ENCODE results near the gene CCND1.

The CCND1 gene

DNA sequence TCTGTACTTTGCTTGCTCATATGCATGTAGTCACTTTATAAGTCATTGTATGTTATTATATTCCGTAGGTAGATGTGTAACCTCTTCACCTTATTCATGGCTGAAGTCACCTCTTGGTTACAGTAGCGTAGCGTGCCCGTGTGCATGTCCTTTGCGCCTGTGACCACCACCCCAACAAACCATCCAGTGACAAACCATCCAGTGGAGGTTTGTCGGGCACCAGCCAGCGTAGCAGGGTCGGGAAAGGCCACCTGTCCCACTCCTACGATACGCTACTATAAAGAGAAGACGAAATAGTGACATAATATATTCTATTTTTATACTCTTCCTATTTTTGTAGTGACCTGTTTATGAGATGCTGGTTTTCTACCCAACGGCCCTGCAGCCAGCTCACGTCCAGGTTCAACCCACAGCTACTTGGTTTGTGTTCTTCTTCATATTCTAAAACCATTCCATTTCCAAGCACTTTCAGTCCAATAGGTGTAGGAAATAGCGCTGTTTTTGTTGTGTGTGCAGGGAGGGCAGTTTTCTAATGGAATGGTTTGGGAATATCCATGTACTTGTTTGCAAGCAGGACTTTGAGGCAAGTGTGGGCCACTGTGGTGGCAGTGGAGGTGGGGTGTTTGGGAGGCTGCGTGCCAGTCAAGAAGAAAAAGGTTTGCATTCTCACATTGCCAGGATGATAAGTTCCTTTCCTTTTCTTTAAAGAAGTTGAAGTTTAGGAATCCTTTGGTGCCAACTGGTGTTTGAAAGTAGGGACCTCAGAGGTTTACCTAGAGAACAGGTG is 11.1 kb downstream of the CCND1 start:
- no peak for DNase-seq (ENCODE audit: extremely low read depth in 1 of 2, low read depth in 1 of 2)

DNA sequence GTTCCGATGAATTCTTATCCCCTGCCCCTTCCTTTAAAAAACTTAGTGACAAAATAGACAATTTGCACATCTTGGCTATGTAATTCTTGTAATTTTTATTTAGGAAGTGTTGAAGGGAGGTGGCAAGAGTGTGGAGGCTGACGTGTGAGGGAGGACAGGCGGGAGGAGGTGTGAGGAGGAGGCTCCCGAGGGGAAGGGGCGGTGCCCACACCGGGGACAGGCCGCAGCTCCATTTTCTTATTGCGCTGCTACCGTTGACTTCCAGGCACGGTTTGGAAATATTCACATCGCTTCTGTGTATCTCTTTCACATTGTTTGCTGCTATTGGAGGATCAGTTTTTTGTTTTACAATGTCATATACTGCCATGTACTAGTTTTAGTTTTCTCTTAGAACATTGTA is 12.0 kb downstream of the CCND1 start:
- no peak for DNase-seq (ENCODE audit: extremely low read depth in 1 of 2, low read depth in 1 of 2)

DNA sequence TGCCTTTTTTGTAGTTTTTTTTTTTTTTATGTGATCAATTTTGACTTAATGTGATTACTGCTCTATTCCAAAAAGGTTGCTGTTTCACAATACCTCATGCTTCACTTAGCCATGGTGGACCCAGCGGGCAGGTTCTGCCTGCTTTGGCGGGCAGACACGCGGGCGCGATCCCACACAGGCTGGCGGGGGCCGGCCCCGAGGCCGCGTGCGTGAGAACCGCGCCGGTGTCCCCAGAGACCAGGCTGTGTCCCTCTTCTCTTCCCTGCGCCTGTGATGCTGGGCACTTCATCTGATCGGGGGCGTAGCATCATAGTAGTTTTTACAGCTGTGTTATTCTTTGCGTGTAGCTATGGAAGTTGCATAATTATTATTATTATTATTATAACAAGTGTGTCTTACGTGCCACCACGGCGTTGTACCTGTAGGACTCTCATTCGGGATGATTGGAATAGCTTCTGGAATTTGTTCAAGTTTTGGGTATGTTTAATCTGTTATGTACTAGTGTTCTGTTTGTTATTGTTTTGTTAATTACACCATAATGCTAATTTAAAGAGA is 12.5 kb downstream of the CCND1 start:
- no peak for DNase-seq (ENCODE audit: extremely low read depth in 1 of 2, low read depth in 1 of 2)

DNA sequence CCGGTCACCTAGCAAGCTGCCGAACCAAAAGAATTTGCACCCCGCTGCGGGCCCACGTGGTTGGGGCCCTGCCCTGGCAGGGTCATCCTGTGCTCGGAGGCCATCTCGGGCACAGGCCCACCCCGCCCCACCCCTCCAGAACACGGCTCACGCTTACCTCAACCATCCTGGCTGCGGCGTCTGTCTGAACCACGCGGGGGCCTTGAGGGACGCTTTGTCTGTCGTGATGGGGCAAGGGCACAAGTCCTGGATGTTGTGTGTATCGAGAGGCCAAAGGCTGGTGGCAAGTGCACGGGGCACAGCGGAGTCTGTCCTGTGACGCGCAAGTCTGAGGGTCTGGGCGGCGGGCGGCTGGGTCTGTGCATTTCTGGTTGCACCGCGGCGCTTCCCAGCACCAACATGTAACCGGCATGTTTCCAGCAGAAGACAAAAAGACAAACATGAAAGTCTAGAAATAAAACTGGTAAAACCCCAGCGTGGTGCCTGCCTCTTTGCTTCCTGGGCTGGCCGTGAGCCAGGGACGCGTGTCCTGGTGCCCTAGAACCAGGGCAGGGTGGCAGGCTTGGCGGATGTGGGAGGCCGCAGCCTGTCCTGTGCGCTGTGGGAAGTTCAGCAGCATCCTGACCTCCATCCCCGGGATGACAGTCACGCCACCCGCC is 13.2 kb downstream of the CCND1 start:
- DNase-seq (ENCODE audit: extremely low read depth in 1 of 2, low read depth in 1 of 2) = no peak

DNA sequence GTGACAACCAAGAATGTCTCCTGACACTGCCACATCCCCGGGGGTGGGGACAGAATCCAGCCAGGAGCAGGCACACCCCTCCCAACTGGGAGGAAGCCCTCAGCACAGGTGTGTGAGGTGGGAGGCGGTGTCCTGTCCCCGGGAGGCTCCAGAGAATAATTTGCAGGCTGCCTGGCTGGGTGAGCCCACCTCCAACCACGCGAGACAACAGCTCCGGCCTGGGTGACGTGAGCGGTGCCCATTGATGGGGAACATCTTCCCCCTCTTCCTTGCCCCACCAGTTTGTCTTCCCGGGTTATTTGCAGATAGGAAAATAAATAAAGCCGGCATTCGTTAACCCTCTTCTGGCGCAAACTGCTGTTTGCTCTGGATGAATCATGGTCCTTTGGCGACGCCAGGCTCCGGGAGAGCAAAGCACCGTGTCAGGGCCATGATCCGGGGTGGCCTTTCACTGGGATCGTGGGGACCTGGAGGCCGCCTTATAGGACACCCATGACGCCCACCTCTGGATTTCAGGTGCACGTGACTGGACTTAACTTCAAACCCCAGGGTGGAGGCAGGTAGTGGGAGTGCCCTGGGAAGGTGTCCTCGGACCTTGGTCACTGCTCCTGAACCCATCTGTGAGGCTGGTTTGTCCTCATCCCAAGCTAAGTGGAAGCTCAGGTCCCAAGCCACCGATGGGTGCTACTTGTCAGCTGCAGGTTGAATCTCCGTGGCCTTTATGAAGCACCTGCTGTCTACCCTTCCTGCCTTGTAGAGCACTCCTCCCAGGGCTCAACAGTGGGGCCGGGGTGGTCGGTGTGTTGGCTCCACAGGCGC is 13.9 kb downstream of the CCND1 start:
- no peak for DNase-seq (ENCODE audit: extremely low read depth in 1 of 2, low read depth in 1 of 2)

DNA sequence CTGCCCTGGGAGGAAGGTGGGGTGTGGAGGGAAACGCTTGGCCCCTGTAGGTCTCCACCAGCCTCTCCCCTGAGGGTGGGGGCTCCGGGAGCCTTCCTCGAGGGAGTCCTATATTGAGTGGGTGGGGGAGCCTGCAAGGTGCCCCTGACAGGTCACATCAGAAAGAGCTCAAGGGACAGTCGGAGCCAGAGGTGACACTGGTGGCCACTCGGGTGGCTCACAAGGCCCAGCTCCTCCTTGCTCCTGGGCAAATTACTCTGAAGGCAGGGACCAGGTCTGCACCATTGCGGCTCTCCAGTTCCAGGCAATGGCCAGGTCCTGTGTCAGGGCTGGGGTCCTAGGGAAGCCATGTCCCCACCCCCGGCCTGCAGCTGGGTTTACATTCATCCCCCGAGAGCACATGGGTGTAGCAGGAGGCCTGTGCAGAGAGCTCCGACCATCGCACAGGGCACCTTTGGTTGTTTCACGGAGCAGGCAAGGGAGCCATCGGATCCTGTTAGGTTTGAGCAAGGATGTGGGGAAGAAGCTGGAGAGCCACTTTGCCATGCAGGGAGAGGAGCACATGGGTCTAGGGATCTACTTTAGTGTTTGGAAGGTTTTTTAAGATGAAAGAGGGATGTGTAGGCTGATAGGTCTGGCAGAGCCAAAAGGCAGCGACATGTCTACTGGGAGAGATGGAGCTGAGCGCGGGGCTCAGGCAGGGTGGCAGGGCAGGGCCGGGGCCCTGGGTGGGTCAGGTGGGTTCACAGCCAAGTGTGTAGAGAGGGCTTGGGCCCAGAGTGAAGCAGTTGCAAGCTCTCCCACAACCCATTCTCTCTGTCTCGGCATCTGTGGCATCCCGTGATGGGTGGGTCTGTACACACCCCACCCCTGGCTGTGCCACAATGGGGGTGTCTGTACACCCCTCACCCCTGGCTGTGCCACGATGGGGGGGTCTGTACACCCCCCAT is 14.8 kb downstream of the CCND1 start:
- DNase-seq (ENCODE audit: extremely low read depth in 1 of 2, low read depth in 1 of 2) = no peak

DNA sequence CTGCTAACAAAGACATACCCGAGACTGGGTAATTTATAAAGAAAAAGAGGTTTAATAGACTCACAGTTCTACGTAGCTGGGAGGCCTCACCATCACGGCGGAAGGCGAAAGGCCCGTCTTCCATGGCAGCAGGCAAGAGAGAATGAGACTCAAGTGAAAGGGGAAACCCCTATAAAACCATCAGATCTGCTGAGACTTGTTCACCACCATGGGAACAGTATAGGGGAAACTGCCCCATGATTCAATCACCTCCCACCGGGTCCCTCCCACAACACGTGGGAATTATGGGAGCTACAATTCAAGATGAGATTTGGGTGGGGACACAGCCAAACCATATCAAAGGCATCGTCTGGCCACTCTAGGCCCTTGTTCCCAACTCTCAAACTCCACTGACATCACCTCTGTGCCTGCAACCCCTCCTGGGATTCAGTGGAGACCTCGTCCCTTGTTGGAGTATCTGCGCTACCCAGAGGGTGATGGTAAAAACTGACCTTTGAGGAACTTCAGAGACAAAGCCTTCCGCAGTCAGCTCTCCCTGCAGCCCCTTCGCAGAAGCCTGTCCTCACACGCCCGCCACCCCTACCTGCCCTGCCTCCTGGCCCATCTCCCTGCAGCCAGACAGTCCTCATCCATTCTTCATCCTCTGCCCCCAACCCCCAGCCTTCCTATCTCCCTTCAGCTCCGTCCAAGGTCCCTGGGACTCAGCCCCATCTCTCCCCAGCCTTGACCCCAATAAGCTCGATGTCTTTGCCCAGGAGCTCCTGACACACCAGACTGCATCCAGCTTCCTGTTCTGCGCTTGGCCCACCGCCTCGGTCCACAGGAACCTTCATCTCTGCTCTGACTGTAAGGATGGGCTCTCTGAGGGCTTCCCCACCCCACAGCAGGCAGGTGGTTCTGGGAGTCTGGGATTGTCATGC is 15.8 kb downstream of the CCND1 start:
- DNase-seq (ENCODE audit: extremely low read depth in 1 of 2, low read depth in 1 of 2) = no peak

DNA sequence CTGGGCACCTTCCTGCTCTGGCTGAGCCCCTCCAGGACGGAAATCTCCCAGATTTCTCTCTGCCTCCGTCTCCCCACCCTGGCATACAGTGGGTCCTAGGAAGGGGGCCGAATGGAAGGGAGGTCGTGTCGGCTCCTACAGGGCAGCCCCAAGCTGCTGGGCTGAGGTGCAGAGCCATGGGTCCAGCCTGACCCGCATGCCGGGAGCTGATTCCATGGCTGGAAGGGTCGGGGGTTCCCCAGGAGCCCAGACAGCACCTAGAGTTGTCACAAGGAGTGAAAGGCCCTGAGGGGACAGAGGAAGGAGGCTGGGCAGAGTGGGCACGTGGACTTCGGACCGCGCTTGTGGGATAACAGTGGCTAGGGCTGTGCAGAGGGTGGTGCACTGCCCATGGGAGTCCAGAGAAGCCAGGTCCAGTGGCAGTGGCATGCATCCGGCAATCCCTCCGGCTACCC is 16.5 kb downstream of the CCND1 start:
- DNase-seq (ENCODE audit: extremely low read depth in 1 of 2, low read depth in 1 of 2) = no peak

DNA sequence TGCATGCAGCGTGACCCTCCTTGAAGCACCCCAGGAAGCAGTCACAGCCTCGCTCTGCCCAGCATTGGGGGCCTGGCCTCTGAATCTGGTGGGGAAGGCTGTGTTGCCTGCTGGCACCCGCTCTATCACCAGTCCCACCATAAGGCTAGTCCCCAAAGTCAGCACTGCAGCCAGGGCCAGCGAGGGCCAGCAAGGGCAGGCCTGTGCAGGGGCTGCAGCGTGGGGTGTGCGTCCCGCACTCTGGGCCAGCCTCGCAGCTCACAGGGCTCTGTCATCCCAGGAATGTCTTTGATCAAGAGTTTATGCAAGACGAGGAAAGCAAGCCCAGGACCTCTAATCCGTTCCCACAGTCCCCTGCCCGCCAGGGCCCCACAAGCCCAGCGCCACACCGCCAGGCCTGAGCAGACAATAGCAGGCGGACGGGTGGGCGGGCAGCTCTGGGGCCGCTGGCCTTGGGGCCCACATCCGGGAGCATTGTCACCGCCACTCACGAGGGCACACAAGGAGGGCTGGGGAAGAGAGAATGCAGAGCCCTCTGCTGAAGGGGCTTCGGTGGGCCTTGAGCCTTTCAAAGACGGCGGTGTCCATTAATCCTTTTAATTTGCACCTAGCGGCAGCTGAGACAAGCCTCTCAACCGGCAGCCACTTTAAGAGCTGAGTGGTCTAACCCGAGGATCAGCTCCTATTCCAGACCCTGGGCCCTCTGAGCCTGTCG is 17.1 kb downstream of the CCND1 start:
- DNase-seq (ENCODE audit: extremely low read depth in 1 of 2, low read depth in 1 of 2) = no peak

DNA sequence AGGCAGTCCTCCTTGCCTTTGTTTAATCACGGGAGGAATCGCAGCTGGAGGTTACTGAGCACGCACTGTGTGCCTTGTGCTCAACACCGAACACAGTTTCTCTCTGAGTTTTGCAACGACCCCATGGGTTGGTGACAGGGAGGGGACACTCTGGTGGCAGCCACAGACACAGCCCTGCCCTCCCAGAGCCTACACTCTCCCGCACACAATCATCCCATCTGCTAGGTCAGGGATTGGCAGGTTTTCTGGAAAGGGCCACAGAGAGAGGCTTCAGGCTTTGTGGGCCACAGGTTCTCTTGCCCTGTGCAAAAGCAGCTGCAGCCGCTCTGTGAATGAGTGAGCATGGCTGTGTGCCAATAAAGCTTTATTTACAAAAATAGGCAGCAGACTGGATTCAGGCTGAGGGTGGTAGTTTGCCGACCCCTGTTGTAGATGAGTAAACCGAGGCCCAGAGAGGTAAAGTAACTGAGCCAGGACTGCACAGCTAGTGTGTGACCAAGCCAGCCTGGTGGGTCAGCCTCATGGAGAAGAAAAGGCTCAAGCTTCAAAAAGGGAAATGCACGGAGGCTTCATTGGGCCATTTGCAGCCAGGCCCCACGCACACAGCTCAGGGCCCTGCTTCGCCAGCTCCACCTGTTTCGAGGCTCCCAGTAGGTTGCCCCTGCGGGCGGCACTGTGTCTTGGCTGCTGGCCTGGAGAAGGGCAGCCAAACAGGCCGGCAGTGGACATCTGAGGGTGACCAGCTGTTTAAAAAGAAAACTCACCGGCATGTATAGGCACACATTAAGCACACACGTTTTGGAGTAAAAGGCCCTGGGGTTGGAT is 17.9 kb downstream of the CCND1 start:
- DNase-seq (ENCODE audit: extremely low read depth in 1 of 2, low read depth in 1 of 2) = no peak

DNA sequence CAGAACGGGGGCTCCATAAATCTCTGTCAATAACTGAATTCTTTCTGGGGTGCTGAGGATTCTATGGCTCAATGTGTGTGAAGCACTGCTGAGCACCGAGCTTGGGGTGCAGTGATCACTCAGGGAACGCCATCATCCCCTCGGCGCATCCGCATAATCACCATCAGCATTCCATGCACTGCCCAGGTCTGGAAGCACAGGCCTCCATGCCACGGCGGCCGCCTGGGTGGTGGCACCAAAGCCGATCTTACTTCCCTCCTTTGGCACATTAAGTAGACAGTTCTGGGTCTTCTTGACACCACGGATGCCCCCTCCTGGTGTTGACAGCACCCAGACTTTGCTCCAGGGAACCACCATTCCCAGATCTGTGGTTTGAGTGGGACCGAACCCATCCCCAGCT is 18.6 kb downstream of the CCND1 start:
- DNase-seq (ENCODE audit: extremely low read depth in 1 of 2, low read depth in 1 of 2) = no peak

DNA sequence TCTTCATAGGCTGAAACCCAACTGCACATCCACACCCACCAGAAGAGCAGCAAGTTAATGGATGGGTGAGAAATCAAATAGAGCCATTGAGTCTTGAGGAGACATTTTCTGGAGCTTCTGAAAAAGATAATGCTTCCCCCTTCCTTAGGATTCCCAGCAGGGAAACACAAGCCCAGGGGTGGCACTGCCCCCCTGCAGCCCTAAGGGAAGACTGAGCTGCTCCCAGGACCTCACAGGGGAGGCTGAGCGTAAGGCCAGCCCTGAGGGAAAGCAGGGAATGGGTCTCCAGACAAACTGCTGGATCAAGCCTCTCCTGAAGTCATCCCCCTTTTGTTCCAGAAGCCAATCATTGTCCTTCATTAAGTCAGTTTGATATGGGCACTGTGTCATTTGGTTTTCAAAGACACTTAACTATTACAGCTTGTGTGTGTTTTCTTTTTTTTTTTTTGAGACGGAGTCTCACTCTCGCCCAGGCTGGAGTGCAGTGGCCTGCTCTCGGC is 19.1 kb downstream of the CCND1 start:
- DNase-seq (ENCODE audit: extremely low read depth in 1 of 2, low read depth in 1 of 2) = no peak

DNA sequence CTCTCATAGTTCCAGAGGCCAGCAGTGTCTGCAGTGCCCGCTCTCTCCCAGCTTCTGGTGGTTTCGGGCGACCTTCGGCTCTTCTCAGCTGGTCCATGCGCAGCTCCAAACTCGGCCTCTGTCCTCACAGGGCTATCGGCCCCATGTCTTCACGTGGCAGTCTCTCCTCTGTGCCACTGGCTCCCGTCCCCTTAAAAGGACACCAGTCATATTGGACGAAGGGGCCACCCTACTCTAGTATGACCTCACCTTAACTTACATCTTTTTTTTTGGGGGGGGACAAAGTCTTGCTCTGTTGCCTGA is 20.4 kb downstream of the CCND1 start:
- no peak for DNase-seq (ENCODE audit: extremely low read depth in 1 of 2, low read depth in 1 of 2)

DNA sequence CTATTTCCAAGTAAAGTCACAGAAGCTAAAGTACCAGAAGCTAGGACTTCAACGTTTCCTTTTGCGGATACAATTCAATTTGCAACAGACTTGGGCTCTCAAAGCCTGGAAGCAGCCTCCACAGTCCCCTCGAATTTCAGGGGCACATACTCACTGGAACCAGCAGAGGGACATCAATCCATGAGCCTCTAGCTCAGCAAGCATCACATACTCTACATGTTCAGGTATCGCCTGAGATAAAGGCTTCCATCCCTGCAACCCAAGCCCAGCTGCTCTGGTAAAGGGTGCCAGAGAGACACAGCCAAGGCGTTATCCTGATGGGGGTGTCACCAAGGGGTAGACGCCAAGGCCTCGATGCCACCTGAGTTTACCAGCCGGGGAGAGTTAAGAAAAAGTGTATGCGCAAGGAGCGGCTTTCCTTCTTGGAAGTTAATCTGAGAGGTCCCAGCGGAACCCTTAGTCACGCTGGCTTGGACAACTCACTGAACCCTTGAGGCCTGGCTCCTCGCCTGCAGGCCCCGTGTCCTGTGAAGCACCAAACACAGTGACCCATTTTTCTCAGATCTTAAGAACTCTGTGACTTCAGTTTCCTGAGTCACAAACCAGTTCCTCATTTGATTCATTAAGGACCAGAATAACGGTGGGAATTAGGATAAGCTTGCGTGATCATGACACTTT is 21.2 kb downstream of the CCND1 start:
- DNase-seq (ENCODE audit: extremely low read depth in 1 of 2, low read depth in 1 of 2) = no peak

DNA sequence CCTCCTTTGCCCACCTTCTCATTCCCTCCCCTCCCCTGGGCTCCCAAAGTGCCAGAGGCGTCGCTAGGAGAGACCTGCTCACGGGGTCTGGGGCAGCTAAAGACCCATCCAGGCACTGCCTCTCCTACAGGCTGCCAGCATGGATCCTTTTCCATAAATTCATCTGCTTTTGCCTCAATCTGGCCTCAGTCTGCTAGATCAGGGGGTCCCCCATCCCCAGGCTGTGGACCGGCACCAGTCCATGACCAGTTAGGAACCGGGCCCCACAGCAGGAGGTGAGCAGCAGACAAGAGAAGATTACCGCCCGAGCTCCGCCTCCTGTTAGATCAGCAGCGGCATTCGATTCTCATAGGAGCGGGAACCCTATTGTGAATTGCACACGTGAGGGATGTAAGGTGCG is 21.9 kb downstream of the CCND1 start:
- no peak for DNase-seq (ENCODE audit: extremely low read depth in 1 of 2, low read depth in 1 of 2)

DNA sequence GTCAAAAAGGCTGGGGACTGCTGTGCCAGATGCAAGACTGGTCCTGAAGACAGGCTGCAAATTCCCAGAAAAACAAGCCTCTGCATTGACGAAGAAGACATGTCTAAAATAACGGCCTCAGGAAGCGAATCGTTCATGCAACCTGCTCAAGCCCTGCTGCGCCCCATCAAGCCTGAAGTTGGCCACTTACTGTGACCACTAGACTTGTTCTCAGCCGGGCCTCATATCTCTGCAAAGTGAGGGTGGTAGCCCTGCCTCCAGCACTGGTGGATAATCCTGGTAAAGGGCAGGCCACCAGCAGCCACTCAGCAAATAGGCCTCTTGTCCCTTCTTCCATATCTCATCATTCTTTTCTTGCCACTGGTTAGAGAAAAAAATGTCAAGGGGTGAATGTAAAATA is 22.4 kb downstream of the CCND1 start:
- no peak for DNase-seq (ENCODE audit: extremely low read depth in 1 of 2, low read depth in 1 of 2)

DNA sequence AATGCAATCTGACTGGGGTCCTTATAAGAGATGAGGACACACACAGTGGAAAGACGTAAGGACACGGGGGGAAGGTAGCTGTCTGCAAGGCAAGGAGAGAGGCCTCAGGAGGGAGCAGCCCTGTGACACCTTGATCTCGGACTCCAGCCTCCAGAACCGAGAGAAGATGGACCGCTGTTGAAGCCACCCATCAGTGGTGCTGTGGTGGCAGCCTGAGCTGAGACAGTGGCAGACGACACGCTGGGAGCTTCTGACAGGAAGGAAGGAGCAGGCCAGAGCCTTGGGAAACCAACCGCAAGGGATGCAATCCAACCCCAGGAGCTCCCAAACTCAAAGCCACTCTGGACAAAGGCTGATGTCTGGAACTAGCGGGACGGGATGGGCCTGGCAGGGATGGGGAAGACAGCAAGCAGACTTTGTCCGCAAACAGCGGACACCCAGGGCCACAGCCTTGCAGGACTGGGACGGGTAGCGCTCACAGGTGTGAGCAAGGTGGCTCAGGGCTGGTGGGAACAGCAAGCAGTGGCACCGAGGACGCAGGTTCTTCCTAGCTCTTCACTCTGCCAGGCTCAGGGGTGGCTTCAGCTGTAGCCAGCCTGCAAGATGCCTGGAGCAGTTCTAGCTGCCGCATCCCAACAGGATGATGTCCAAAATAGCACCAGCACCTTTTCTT is 23.3 kb downstream of the CCND1 start:
- DNase-seq (ENCODE audit: extremely low read depth in 1 of 2, low read depth in 1 of 2) = no peak

Measured in activated CD8-positive, alpha-beta memory T cell treated with anti-CD3 and anti-CD28 coated beads for 1 hour (primary cell).